NCI-H2107 (cell line): ENCODE data around the gene MID2.
"Not testable (repeated sequence)": the region's sequence is repeated elsewhere in the genome, so short reads cannot be mapped to it uniquely, and the experiment has no call there.

Experiments
- DNase-seq: peaks from one replicate; lab custom pipeline; 2025; lab: John Stamatoyannopoulos, UW

MID2 gene

DNA sequence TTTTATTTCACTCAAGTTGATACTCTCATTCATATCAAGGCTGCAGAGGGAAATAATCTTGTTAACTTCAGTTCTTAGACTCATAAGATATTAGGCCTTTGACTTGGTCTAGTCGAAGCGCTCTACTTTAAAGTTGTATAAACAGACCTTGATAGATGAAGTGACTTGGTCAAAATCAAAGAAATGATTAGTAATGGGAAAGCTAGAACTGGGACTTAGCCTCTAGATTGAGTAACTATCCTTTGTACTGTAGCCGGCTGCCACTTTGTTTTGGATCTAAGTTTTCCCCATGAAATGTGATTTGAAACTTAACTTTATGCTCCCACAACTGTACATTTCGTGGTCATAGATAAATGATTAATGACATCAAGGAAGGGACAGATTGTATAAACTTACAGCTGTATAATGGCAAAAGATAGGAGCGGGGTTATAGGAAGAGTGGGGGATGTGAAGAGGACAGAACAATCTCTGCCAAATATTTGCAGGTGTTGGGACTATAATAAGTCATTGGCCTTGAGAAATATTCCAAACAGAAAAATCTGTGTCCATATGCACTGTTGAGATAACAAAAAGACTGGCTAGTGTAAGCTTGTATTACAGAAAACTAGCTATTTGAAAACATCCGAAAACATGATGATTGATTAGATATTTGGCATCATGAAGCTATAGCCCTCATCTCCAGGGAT, 17.2 kb downstream of the MID2 start:
- DNase-seq, result no peak

- no peak for DNase-seq
Observed at GRCh38 chrX:107845625-107846024, 20.0 kb downstream of the MID2 start.

GRCh38 chrX:107848591-107848990, 22.9 kb downstream of the MID2 start:
- no peak for DNase-seq

DNA sequence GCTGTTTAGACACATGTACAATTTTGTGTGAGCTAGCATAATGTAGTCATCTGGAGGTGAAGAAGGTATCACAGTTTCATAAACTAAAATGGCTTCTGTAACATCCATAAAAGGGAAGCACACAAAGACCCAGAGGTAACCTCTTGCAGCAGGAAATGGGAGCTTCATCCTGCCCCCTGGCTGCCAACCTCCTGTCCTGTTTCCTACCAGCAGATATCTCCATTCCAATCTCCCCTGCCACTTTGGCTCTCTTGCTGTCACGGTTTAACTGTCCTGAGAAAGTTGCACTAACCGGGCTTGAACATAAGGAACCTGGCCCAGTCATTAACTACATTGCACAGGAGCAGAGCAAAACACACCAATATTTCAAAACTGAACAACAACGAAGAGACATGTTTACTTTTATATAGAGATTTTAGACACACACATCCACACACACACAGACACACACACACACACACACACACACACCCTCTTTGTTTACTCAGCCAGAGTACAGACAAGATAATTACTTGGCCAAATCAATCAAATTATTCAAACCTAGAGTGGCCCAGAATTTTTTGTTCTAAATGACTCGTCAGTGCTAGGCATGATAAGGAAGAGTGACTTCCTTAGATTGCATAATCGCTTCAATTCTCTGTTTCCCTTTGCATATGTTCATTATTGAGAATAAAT, 24.2 kb downstream of the MID2 start:
- DNase-seq, result no peak

GRCh38 chrX:107850422-107850765, 24.7 kb downstream of the MID2 start:
- no peak for DNase-seq

- DNase-seq, result no peak
Observed at GRCh38 chrX:107851215-107851614, 25.5 kb downstream of the MID2 start.

GRCh38 chrX:107851665-107852064, 26.0 kb downstream of the MID2 start:
- not testable (repeated sequence) for DNase-seq

DNA sequence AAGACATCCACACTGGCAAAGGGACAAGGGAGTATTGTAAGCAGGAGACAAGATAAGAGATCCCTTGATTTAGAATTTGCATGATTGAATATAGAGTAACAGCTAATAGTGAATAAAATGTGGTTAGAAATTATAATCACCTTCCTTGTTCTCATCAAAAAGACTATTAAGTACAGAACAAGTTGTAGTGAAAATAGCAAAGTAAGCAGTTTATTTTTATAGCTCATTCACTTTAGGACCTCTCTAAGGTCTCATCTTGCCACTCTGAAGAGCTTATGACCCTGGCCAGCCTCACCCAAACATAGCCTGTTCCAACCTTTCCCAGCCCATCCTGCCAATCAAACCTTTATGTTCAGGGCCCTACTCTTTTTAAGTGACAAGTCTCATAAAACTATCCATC, 30.6 kb downstream of the MID2 start:
- DNase-seq, result no peak

- not testable (repeated sequence) for DNase-seq
Observed at GRCh38 chrX:107857041-107857440, 31.4 kb downstream of the MID2 start.

- no peak for DNase-seq
Observed at GRCh38 chrX:107857837-107858236, 32.2 kb downstream of the MID2 start.

GRCh38 chrX:107861056-107861455, 35.4 kb downstream of the MID2 start:
- DNase-seq, result no peak

- DNase-seq, result no peak
Observed at GRCh38 chrX:107871136-107871535, 45.5 kb downstream of the MID2 start.

GRCh38 chrX:107878106-107878505, 52.4 kb downstream of the MID2 start:
- DNase-seq, result no peak

DNA sequence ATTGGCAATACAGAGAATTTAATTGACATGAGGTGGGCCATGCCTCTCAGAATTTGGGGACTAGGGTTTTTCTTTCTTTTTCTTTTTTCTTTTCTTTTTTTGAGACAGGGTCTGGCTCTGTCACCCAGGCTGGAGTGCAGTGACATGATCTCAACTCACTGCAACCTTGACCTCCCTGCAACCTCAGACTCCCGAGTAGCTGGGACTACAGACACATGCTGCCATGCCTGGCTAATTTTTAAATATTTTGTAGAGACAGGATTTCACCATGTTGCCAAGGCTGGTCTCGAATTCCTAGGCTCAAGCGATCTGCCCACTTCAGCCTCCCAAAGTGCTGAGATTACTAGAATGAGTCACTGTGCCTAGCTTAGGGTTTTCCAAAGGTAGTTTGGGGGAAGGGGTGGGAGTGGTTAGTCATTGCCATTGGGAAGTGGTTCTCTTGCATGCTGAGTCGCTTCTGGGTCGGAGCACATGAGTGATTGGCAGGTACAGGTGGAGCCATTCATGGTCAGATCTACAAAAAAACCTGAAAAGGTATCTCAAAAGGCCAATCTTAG, 54.5 kb downstream of the MID2 start:
- DNase-seq, result no peak

DNA sequence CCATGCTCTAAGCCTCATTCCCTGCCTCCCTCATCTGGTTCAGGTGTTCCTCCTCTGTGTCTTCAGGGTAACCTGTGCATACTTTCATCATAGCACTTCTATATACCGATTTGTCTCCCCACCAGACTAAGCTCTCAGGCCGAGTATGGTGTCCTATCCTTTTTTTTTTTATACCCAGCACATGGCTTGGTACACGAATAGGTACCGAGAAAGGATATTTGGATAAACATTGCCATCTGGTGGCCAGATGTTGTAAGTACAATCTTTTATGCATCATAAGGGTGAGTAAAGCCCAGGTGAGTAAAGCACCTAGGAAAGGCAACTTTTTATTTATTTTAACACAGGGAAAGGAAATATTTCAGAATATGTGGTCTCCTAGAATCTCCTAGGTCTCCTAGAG, 68.4 kb downstream of the MID2 start:
- no peak for DNase-seq

- DNase-seq, result no peak
Observed at GRCh38 chrX:107902721-107903120, 77.1 kb downstream of the MID2 start.

DNA sequence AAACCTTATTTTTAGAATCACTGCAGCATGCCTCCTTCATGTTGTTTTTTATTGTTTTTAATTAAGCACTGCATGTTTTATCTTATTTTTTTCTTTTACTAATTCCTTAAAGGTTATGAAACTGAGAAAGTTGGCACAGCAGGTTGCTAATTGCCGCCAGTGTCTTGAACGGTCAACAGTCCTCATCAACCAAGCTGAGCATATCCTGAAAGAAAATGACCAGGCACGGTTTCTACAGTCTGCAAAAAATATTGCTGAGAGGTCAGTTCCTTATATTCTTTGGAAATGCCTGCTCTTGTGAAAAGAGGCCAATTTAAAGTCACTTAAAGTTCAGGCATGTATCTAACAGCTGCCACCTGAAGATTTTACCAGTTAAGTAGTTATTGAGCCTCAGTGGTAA, 79.7 kb downstream of the MID2 start:
- DNase-seq, result no peak

DNA sequence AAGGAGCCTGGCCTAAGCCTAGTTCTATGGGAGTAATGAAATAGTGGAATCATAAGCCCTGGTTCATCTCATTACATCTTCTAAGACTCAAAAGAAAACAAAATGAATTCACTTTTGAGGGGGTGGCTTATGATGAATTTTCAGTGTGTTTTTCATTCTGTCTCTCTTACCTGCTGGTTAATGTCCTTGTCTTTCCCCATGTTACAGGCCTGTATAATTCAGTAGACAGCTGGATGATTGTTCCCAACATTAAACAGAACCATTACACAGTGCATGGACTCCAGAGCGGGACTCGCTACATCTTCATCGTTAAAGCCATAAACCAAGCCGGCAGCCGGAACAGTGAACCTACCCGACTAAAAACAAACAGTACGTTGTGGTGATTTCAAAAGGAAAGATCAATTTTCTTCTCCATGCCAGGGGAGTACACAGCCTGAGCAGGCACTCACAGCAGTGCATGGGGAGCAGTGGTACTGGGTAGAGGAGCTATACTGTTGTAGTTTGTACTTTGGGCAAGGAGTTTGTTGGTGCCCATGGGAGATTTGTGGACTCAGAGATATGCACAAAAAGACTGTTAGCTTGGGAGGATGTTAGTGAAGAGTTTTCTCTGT, 98.6 kb downstream of the MID2 start:
- DNase-seq, result no peak

DNA sequence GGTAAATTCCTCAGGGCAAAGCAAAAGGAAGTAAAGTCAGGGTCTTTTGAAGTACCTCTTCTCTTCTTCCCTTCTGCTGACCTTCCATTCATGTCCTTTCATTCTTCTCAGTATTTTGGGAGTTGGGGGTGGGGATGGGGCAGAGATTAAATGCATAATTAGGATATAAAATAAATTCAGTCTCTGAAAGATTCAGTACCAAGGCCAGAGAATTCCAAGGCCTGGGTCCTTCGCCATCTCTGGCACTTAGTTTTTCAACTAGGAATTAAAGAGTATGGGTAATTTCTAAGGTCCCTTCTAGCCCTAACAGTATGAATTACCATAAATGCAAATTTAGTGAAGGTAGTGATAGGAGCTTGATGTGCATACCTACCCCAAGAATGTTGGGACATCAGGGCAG, 108.6 kb downstream of the MID2 start:
- no peak for DNase-seq

DNA sequence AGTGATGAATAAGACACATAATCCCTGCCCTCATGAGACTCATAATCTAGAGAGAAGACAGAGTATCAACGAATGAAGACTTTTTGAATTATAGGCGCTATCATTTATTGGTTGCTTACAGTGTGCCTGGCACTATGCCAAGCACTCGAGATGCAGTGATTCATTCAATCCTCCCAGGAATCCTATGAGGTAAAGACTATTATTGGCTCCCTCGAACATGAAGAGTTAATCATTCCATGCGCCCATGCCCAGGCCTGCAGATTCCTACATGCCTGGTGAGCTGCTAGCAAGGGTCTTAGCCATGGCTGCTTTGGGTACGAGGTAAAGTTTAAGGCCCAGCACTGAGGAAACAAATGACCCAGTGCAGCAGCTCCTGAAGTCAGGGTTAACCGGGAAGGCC, 109.5 kb downstream of the MID2 start:
- DNase-seq, result no peak

DNA sequence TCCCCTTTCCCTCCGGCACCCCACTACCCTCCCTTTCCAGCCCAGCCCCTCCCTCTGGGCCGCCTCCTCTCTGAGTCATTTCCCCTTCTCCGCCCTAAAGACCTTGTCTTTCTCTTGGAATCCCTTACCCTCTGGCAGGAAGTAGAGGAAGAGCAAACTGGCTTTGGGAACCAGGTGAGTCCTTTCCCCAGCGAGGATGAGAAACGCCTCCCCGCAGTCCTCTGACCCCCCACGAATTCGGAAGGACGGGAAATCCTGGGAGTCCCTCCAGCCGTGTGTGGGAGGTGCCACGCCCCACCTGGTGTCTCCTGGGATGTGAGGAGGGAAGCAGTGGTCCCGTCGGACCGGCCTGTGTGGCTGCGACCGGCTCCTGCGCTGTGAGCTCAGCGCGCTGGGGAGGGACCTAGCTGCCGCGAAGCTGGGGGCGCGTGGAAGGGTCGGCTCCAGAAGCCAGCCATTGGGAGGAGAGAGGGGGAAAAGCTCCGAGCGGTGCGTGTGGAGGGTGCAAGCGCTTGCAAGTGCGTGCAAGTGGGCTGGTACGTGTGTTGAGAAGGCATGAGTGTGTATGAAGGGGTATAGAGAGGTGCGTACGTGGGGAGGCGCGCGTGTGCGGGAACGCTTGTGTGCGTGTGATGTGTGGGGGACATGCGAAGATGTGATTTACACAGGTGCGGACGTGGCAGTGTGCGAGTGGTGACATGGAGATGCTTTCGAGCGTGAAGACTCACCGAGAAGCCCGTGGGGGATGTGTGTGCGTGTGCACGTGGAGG, 110.2 kb downstream of the MID2 start:
- DNase-seq, result no peak

DNA sequence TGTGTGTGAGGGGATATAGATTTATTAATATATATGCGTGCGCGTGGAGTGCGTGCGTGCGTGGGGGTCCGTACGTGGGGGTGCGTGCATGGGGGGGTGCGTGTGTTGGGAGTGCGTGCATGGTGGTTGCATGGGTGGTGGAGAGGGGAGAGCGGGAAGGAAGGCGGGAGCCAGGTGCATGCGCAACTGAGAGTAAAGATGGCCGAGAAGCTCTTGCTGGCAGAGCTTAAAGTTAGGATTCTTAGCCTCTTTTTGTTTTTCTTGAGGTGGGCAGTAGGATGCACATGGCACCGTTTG, 110.7 kb downstream of the MID2 start:
- no peak for DNase-seq

GRCh38 chrX:107940095-107940494, 114.4 kb downstream of the MID2 start:
- no peak for DNase-seq
